Naive thymus-derived CD4-positive, alpha-beta T cell (primary cell): ENCODE results near the gene RNF4. TPM values are rescaled to one million over a fixed set of nuclear protein-coding genes. Genes with fewer than 3 reads are reported as not detected.
A peak's percentile ranks its signal among the peaks of the same experiment; 100 is the strongest.

Experiments
- ATAC-seq: fragments of 150-1000 bp; cut with Tn5 transposase; 2 replicates; pipeline ENCODE4 v1.10.0; 2021; ENCODE audit warnings: mild to moderate bottlenecking, moderate library complexity
- CTCF ChIA-PET: fragments of 350-600 bp; sonication (Branson Sonifier 250); formaldehyde crosslinking; loops from one replicate; lab custom pipeline; 2021; ENCODE audit warnings: antibody characterized with exemption; lab: Charles Lee
- POLR2A ChIA-PET: fragments of 350-600 bp; sonication (Branson Sonifier 250); formaldehyde crosslinking; loops from one replicate; lab custom pipeline; 2021; ENCODE audit warnings: antibody characterized with exemption, inconsistent platforms; lab: Charles Lee
- DNase-seq, 9 donors: peaks; one replicate each; pipeline versions ENCODE4 v3.0.0 to v3.0.0-alpha.2; 2020 to 2022; ENCODE audit warnings: mixed read lengths in 1 of 9
- H3K27ac ChIP-seq: one replicate; pipeline ENCODE4 v1.7.0; 2013; ENCODE audit warnings: mild to moderate bottlenecking, low read depth, low read length, moderate library complexity
- H3K27me3 ChIP-seq, 2 donors: one replicate each; pipeline ENCODE4 v1.7.0; 2013; ENCODE audit warnings: low read length in 2 of 2, mild to moderate bottlenecking in 2 of 2, moderate library complexity in 2 of 2; ENCODE audit not compliant: control insufficient read depth in 2 of 2, insufficient read depth in 2 of 2
- H3K36me3 ChIP-seq, 3 experiments: 1 replicate in 2 of 3; 2 replicates in 1 of 3; pipeline ENCODE4 v1.7.0; 2013; ENCODE audit warnings: low read length in 3 of 3, mild to moderate bottlenecking in 3 of 3, moderate library complexity in 1 of 3; ENCODE audit not compliant: insufficient read depth in 3 of 3, control insufficient read depth in 2 of 3
- H3K4me1 ChIP-seq, 2 donors: one replicate each; pipeline ENCODE4 v1.7.0; 2013; ENCODE audit warnings: low read length in 2 of 2, mild to moderate bottlenecking in 2 of 2, moderate library complexity in 1 of 2; ENCODE audit not compliant: control insufficient read depth in 2 of 2, insufficient read depth in 2 of 2
- H3K4me3 ChIP-seq: 2 replicates; pipeline ENCODE4 v1.7.0; 2013; ENCODE audit warnings: mild to moderate bottlenecking, low read length
- H3K9me3 ChIP-seq, 3 experiments: 1 replicate in 2 of 3; 2 replicates in 1 of 3; pipeline ENCODE4 v1.7.0; 2013; ENCODE audit warnings: low read length in 3 of 3; ENCODE audit not compliant: control insufficient read depth in 2 of 3
- H3K27ac Mint-ChIP-seq, 9 donors: one replicate each; pipeline ENCODE4 v1.8.0; 2020 to 2022; ENCODE audit warnings: mixed read lengths in 9 of 9, mild to moderate bottlenecking in 8 of 9, moderate library complexity in 5 of 9, inconsistent platforms in 2 of 9
- H3K27me3 Mint-ChIP-seq, 5 donors: one replicate each; pipeline ENCODE4 v1.8.0; 2021 to 2022; ENCODE audit warnings: mixed read lengths in 5 of 5, mild to moderate bottlenecking in 1 of 5
- H3K36me3 Mint-ChIP-seq, 5 donors: one replicate each; pipeline ENCODE4 v1.8.0; 2020 to 2022; ENCODE audit warnings: mixed read lengths in 5 of 5, mild to moderate bottlenecking in 3 of 5, inconsistent platforms in 1 of 5
- H3K4me1 Mint-ChIP-seq, 7 donors: one replicate each; pipeline ENCODE4 v1.8.0; 2020 to 2022; ENCODE audit warnings: mixed read lengths in 7 of 7, mild to moderate bottlenecking in 3 of 7, inconsistent platforms in 1 of 7
- H3K4me3 Mint-ChIP-seq, 10 donors: one replicate each; pipeline ENCODE4 v1.8.0; 2020 to 2022; ENCODE audit warnings: mild to moderate bottlenecking in 10 of 10, mixed read lengths in 10 of 10, moderate library complexity in 6 of 10, inconsistent platforms in 2 of 10
- H3K9me3 Mint-ChIP-seq, 11 donors: one replicate each; pipeline ENCODE4 v1.8.0; 2020 to 2022; ENCODE audit warnings: mixed read lengths in 11 of 11, mild to moderate bottlenecking in 4 of 11, inconsistent platforms in 1 of 11, moderate library complexity in 1 of 11
- intact Hi-C, 2 donors: fragments of 100-400 bp; cut with micrococcal nuclease; formaldehyde crosslinking; loops; one replicate each; pipeline ENCODE4 v1.15.1; 2023
- polyA plus RNA-seq, 2 donors: library from polyadenylated mRNA; unstranded; fragments of 300-500 nt; fragmentation: Illumina TruSeq; gene quantifications; one replicate each; pipeline ENCODE4 v1.2.3, GENCODE V29; 2021
- total RNA-seq, 6 experiments: library from RNA in 5 of 6; stranded (reverse) in 5 of 6; gene quantifications; 1 replicate in 5 of 6; 2 replicates in 1 of 6; pipeline ENCODE4 v1.2.3 and lab custom pipeline; 2021 to 2026

Gene RNF4
- total and polyA plus RNA-seq, 7 experiments from 2014 or later, result 69.4 to 101 (median 91.8) TPM

DNA sequence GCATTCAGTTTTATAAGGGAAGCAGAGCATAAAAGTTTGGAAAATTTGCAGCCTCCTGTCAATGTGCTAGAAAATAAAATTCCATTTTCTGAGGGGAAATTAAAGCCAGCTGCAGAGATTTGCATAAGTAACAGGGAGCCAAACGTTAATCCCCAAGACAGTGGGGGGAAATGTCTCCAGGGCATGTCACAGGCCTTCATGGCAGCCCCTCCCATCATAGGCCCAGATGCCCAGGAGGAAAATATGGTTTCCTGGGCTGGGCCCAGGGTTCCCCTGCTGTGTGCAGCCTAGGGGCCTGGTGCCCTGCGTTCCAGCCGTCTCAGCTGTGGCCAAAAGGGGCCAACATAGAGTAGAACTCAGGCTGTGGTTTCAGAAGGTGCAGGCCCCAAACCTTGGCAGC, 9.3 kb downstream of the RNF4 start:
- H3K36me3 ChIP-seq, result no peaks in the 10 kb centered on the region
- H3K27ac Mint-ChIP-seq, result peak overlapping the region in 7 of 9 donors; percentile 14 to 72 (median 22)
- ATAC-seq (no peak), DNase-seq (no peak)
- ChIA-PET POLR2A (interaction anchor here (0.9 to 1.7 kb wide), 3 partner anchors 8 to 58 kb away, joined by 3 to 4 read pairs (median 4); partner anchors contain the start of gene FAM193A), CTCF (no interaction called here)
- peak overlapping the region in 8 of 10 donors; percentile 12 to 79 (median 63) for H3K4me3 Mint-ChIP-seq
- H3K4me1 Mint-ChIP-seq, result peaks cover 64 to 98% (median 77%) of the 10 kb centered on the region in 7 donors
- no peaks in the 10 kb centered on the region for H3K27me3 Mint-ChIP-seq
- intact Hi-C loops, result no loop called here
- H3K4me3 ChIP-seq, result no peak overlapping the region
- H3K9me3 ChIP-seq, result no peaks in the 10 kb centered on the region
- peaks cover 0 to 2% (median 0%) of the 10 kb centered on the region in 11 donors for H3K9me3 Mint-ChIP-seq
- H3K4me1 ChIP-seq, result peaks cover 56 to 58% of the 10 kb centered on the region in 2 donors
- peaks cover 0 to 30% (median 10%) of the 10 kb centered on the region in 5 donors for H3K36me3 Mint-ChIP-seq
- H3K27me3 ChIP-seq, result no peaks in the 10 kb centered on the region
- no peak overlapping the region for H3K27ac ChIP-seq

GRCh38 chr4:2480649-2481048, 11.7 kb downstream of the RNF4 start:
- POLR2A ChIA-PET, result no interaction called here
- Histone ChIP-seq H3K4me3 (no peak overlapping the region), H3K9me3 (no peaks in the 10 kb centered on the region), H3K27me3 (no peaks in the 10 kb centered on the region), H3K27ac (no peak overlapping the region), H3K36me3 (no peaks in the 10 kb centered on the region), H3K4me1 (peaks cover 73 to 74% of the 10 kb centered on the region in 2 donors)
- Mint-ChIP-seq H3K27me3 (no peaks in the 10 kb centered on the region), H3K4me1 (peaks cover 76 to 96% (median 90%) of the 10 kb centered on the region in 7 donors), H3K4me3 (peak overlapping the region in 9 of 10 donors; percentile 3 to 79 (median 51)), H3K27ac (peak overlapping the region in 7 of 9 donors; percentile 0 to 71 (median 27)), H3K36me3 (peaks cover 0 to 26% (median 7%) of the 10 kb centered on the region in 5 donors), H3K9me3 (peaks cover 0 to 2% (median 0%) of the 10 kb centered on the region in 11 donors)
- DNase-seq, result no peak
- intact Hi-C loops, result no loop called here
- CTCF ChIA-PET, result interaction anchor here (0.7 kb wide), 1 partner anchor 448 kb away, joined by 3 read pairs; no protein-coding TSS in a partner anchor
- no peak for ATAC-seq

GRCh38 chr4:2482192-2482591, 13.3 kb downstream of the RNF4 start:
- ATAC-seq, result no peak
- Mint-ChIP-seq H3K27ac (peak overlapping the region; percentile 25 to 92 (median 72)), H3K36me3 (peaks cover 0 to 19% (median 3%) of the 10 kb centered on the region in 5 donors), H3K27me3 (no peaks in the 10 kb centered on the region), H3K4me1 (peaks cover 79 to 96% (median 91%) of the 10 kb centered on the region in 7 donors), H3K4me3 (peak overlapping the region; percentile 68 to 85 (median 76)), H3K9me3 (peaks cover 0 to 2% (median 0%) of the 10 kb centered on the region in 11 donors)
- Histone ChIP-seq H3K4me1 (peaks cover 81 to 83% of the 10 kb centered on the region in 2 donors), H3K27me3 (no peaks in the 10 kb centered on the region), H3K4me3 (no peak overlapping the region), H3K27ac (peak overlapping the region; percentile 51), H3K36me3 (no peaks in the 10 kb centered on the region), H3K9me3 (no peaks in the 10 kb centered on the region)
- no peak for DNase-seq
- POLR2A ChIA-PET, result interaction anchor here (5.1 kb wide), 1 partner anchor 13 kb away, joined by 51 read pairs; the partner anchor contains the start of gene RNF4
- CTCF ChIA-PET, result interaction anchor here (0.5 kb wide), 1 partner anchor 247 kb away, joined by 3 read pairs; no protein-coding TSS in a partner anchor
- intact Hi-C loops, result no loop called here

DNA sequence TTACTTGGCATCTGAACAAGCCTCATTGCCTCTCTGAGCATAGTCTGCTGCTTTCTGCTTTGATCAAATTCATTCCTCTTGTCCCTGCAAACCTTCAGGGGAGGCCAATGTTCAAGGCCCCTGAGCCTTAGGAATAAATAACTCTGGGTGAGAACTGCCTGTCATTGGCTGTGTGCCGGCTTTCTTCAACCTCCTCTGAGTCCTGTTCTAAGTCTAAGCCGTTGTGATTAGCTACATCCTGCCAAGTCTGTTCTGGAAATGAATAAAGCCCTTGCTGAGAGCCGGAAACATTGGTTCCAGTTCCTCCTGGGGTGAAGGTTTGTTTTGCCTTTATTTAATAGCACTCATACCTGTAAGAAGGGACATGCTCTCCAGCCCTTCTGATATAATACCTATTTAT, 13.8 kb downstream of the RNF4 start:
- DNase-seq (peak in 2 of 9 donors; percentile 21 to 23), ATAC-seq (no peak)
- peaks cover 74 to 94% (median 89%) of the 10 kb centered on the region in 7 donors for H3K4me1 Mint-ChIP-seq
- no peaks in the 10 kb centered on the region for H3K9me3 ChIP-seq
- H3K27me3 Mint-ChIP-seq, result no peaks in the 10 kb centered on the region
- H3K4me3 Mint-ChIP-seq, result peak overlapping the region; percentile 68 to 85 (median 76)
- ChIA-PET CTCF (interaction anchor here (0.7 kb wide), 1 partner anchor 263 kb away, joined by 3 read pairs; no protein-coding TSS in a partner anchor), POLR2A (interaction anchor here (0.6 to 5.1 kb wide), 3 partner anchors 13 to 420 kb away, joined by 3 to 51 read pairs (median 3); partner anchors contain the start of gene RNF4)
- intact Hi-C loops, result no loop called here
- H3K4me1 ChIP-seq, result peaks cover 82 to 83% of the 10 kb centered on the region in 2 donors
- H3K36me3 Mint-ChIP-seq, result peaks cover 0 to 19% (median under 1%) of the 10 kb centered on the region in 5 donors
- no peaks in the 10 kb centered on the region for H3K36me3 ChIP-seq
- peak overlapping the region; percentile 32 to 92 (median 72) for H3K27ac Mint-ChIP-seq
- H3K27me3 ChIP-seq, result no peaks in the 10 kb centered on the region
- H3K9me3 Mint-ChIP-seq, result peaks cover 0 to 2% (median 0%) of the 10 kb centered on the region in 11 donors
- H3K4me3 ChIP-seq, result no peak overlapping the region
- H3K27ac ChIP-seq, result peak overlapping the region; percentile 51

DNA sequence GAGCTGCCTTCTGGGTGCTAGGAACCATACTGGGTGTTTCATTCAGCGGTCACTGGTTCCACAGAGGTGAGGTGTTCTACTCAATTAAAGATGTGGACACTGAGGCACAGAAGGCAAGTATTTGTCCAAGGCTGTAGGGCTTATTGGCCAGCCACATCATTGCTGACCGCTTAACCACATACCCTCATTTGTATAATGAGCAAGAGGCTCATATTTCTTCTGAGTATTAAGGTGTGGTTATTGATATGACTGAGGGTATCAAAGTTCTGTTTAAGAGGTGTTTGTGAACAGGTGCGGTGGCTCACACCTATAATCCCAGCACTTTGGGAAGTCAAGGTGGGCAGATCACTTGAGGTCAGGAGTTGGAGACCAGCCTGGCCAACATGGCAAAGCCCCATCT, 14.3 kb downstream of the RNF4 start:
- Histone ChIP-seq H3K9me3 (no peaks in the 10 kb centered on the region), H3K4me3 (no peak overlapping the region), H3K36me3 (no peaks in the 10 kb centered on the region), H3K4me1 (peaks cover 80 to 81% of the 10 kb centered on the region in 2 donors), H3K27me3 (no peaks in the 10 kb centered on the region), H3K27ac (peak overlapping the region; percentile 51)
- peaks cover 73 to 94% (median 89%) of the 10 kb centered on the region in 7 donors for H3K4me1 Mint-ChIP-seq
- H3K27ac Mint-ChIP-seq, result peak overlapping the region in 6 of 9 donors; percentile 64 to 92 (median 82)
- POLR2A ChIA-PET, result interaction anchor here (0.6 to 5.1 kb wide), 3 partner anchors 14 to 420 kb away, joined by 3 to 51 read pairs (median 3); partner anchors contain the start of gene RNF4
- DNase-seq (no peak), ATAC-seq (no peak)
- H3K27me3 Mint-ChIP-seq, result no peaks in the 10 kb centered on the region
- intact Hi-C loops, result no loop called here
- CTCF ChIA-PET, result interaction anchor here (0.7 kb wide), 1 partner anchor 263 kb away, joined by 3 read pairs; no protein-coding TSS in a partner anchor
- H3K36me3 Mint-ChIP-seq, result peaks cover 0 to 19% (median 0%) of the 10 kb centered on the region in 5 donors
- peak overlapping the region in 8 of 10 donors; percentile 23 to 85 (median 76) for H3K4me3 Mint-ChIP-seq
- H3K9me3 Mint-ChIP-seq, result peaks cover 0 to 2% (median 0%) of the 10 kb centered on the region in 11 donors

DNA sequence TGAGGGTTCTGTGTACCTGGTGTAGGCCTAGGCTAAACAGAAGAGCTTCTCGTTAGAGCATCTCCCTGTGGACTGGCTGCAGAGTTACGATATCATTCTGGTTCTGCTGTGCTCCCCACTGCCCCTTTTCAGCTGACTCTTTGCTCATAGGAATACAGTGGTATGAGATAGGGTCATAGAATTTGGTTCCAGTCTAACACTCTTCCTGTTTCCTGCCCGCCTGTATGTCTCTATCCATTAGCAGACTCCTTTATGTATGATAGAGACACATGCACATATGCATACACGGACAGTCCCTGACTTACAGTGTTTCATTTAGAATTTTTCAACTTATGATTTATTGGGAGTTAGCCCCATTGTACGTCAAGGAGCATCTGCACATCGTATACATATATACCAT, 15.3 kb downstream of the RNF4 start:
- H3K4me3 Mint-ChIP-seq, result peak overlapping the region; percentile 67 to 91 (median 84)
- intact Hi-C loops, result no loop called here
- DNase-seq, result no peak
- H3K4me1 ChIP-seq, result peaks cover 71 to 73% of the 10 kb centered on the region in 2 donors
- no peak for ATAC-seq
- H3K27me3 Mint-ChIP-seq, result no peaks in the 10 kb centered on the region
- no peaks in the 10 kb centered on the region for H3K9me3 ChIP-seq
- H3K27ac Mint-ChIP-seq, result peak overlapping the region in 8 of 9 donors; percentile 26 to 90 (median 78)
- CTCF ChIA-PET, result no interaction called here
- peaks cover 0 to 4% (median 0%) of the 10 kb centered on the region in 3 experiments for H3K36me3 ChIP-seq
- H3K27me3 ChIP-seq, result no peaks in the 10 kb centered on the region
- H3K4me1 Mint-ChIP-seq, result peaks cover 68 to 88% (median 82%) of the 10 kb centered on the region in 7 donors
- POLR2A ChIA-PET, result interaction anchor here (0.6 to 5.1 kb wide), 4 partner anchors 11 to 183 kb away, joined by 3 to 51 read pairs (median 6); partner anchors contain the start of genes FAM193A and RNF4
- H3K36me3 Mint-ChIP-seq, result peaks cover 0 to 15% (median 0%) of the 10 kb centered on the region in 5 donors
- peaks cover 0 to 2% (median 0%) of the 10 kb centered on the region in 11 donors for H3K9me3 Mint-ChIP-seq
- no peak overlapping the region for H3K4me3 ChIP-seq
- H3K27ac ChIP-seq, result peak overlapping the region; percentile 55
